ENCODE data around the gene SMIM17.
"Not testable (repeated sequence)": the region's sequence is repeated elsewhere in the genome, so short reads cannot be mapped to it uniquely, and the experiment has no call there.

The SMIM17 gene

DNA sequence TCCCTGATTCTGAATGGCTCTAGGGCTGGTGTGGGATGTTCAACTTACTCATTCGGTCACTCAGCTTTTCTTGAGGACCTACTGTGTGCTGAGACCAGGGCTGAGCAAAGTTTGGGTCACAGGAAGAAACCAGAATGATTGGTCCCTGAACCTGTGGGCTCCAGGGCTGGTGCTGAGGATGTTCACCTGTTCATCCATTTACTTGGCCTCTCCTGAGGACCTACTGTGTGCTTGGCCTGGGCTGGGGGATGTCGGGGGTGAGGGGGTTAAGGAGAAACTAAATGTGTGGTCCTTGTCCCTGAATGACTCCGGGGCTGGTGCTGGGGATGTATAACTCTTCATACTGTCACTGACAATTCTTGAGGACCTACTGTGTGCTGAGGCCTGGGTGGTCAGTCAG, 18.3 kb downstream of the SMIM17 start:
- no peak for DNase-seq

DNA sequence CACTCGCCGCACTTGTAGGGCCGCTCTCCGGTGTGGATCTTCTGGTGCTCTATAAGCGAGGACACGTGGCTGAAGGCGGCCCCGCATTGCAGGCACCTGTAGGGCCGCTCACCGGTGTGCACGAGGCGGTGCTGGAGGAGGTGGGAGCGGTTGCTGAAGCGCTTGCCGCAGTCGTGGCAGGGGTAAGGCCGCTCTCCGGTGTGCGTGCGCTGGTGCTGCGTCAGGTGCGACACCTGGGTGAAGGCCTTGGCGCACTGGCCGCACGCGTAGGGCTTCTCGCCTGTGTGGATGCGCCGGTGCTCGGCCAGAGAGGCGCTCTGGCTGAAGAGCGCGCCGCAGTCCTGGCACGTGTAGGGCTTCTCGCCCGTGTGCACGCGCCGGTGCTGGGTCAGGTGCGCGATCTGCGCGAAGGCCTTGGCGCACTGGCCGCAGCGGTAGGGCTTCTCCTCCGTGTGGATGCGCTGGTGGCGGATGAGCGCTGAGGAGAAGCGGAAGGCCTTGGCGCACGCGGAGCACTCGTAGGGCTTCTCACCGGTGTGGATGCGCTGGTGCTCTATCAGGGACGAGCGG, 21.1 kb downstream of the SMIM17 start:
- DNase-seq: no peak

DNA sequence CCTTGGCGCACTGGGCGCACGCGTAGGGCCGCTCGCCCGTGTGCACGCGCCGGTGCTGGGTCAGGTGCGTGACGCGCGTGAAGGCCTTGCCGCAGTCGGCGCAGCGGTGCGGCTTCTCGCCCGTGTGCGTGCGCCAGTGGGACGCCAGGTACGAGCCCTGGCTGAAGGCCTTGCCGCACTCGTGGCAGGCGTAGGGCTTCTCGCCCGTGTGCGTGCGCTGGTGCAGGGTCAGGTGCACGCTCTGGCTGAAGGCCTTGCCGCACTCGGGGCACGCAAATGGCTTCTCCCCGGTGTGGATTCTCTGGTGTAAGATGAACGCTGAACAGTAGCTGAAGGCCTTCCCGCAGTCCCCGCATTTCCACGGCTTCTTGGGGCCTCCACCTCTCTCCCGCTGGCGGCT, 21.6 kb downstream of the SMIM17 start:
- no peak for DNase-seq

DNA sequence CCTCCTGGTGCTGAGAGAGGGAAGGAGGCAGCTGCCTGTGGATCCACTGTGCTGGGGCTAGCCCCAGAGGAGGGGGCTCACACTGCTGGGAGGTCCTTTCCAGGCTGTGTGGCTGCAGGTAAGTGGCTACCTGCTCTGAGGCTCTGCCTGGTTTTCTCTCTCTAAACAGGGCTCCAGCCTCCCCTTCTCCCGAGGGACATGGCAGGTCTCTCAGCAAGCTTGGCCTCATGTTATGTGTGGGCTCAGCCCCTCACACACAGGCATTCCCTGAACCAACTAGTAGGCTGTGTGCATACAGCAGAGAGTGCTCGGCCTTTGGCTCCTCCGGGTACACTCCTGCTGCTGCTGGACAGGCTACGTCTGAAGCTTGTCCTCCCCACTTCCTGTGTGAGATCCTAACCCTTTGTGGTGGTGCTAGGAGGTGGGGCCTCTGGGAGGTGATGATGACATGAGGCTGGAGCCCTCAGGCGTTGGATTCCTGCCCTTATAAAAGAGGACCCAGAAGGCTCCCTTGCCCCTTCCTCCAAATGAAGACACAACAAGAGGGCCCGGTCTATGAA, 24.4 kb downstream of the SMIM17 start:
- no peak for DNase-seq

DNA sequence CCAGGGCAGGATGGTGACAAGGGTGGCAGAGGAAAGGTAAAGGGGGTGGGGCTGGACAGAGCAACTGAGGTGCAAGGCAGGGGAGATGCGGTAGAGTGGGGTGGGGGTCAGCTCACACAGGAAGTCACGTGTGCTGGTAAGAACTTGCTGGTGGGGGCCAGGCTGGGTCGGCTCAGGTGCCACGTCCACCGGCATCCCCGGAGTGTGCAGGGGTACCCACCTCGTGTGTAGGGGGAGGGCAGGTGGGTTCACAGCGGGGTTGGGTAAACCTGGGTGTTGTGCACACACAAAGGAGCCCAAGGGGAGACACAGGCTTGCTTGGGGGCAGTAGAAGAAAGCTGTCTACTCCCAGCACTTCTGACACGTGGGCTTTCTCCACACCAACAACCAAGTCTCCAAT, 25.7 kb downstream of the SMIM17 start:
- no peak for DNase-seq

DNA sequence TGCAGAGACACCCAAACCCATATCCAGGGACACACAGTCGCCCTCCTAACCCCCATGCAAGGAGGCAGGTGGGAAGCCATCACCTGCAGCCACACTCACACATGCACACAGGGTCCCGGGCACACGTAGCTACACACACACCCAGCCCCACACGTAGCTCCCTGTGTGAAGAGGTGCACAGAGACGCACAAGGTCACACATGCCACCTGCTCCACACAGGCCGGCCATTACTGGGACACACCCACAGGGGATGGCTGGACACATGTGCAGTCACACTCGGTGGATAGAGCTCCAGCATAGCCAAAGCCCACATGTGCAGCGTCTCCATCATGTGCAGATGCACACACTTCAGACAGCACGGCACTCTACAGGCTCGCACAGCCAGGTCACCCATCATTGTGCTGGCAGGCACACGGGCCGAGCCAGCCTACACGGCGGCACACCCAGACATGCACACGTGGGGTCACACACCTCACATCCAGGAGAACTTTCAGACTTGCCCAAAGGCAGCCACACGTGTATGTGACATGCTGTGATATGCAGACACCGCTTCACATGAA, 27.5 kb downstream of the SMIM17 start:
- no peak for DNase-seq

DNA sequence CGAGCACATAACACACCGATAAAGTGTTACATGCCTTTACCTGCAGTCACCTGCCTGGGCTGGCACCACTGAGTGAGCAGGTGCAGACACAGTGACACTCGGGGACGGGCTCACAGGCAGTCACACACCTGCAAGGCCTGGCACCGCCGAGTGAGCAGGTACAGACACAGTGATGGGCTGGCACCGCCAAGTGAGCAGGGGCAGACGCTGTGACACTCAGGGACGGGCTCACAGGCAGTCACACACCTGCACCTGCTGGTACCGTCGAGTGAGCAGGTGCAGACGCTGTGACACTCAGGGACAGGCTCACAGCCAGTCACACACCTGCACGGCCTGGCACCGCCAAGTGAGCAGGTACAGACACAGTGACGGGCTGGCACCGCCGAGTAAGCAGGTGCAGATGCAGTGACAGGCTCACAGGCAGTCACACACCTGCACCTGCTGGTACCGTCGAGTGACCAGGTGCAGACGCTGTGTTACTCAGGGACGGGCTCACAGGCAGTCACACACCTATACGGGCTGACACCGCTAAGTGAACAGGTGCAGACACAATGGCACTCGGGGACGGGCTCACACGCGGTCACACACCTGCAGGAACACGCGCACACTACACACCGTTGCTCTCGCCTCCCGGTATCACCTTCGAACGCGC, 28.1 kb downstream of the SMIM17 start:
- DNase-seq: no peak

DNA sequence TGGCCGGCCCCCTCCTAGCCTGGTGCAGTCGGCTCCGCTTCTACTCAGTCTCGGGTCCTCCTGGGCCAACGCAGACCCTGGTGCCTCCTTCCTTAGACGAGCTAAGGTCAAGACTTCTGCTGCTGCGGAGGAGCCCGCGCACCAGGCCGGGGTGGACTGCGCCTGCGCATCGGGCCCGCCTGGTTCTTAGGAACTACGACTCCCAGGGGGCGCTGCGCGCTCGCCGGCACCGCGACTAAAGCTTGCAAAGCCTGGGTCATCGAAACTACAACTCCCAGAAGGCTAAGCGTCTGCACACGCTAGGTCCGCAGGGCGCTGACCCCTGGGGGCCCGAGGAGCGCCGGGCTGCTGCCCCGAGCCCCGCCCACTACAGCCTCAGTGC, 28.6 kb downstream of the SMIM17 start, which contains the start of gene ZNF835:
ZNF835 (minus strand) TSS at position 145 of the 382 bp plus-strand sequence. CDS start 6,559 bp downstream, outside the sequence.
- DNase-seq: peak; percentile 49 to 73 (median 71)

DNA sequence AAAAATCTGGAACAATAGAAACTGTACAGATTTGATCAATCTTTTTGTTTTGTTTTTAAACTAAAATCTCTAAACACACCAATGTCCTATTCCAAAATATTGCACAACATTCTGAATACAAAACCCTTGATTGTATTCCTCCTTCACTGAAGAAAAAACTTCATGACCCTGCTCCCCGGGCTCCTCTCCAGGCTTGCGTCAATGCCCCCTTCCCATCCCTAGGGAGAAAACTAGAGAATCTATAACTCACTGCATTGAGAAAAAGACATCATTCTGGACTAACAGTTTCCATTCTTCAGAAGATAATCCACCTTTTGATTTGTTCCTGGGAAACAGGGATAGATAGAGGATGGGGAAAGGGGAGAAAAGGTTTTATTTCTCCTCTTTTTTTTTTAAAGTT, 29.7 kb downstream of the SMIM17 start:
- DNase-seq: not testable (repeated sequence)

DNA sequence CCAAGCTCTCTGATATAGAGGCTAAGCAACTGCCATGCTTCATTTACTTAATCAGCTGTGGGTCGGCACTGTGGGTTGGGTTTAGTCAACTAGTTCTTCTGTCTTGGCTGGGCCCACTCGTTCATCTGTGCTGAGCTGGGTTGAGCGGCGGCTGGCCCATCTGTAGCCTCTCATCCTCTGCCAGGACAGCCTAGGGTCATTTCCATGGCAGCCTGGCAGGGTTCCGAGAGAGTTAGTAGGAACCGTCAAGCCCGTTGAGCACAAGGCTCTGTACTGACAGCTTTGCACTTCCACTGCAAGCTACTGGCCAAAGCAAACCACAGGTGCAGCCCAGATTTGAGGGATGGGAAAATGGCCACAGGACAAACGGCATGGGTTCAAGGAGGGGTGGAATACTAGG, 35.2 kb downstream of the SMIM17 start:
- DNase-seq: no peak

DNA sequence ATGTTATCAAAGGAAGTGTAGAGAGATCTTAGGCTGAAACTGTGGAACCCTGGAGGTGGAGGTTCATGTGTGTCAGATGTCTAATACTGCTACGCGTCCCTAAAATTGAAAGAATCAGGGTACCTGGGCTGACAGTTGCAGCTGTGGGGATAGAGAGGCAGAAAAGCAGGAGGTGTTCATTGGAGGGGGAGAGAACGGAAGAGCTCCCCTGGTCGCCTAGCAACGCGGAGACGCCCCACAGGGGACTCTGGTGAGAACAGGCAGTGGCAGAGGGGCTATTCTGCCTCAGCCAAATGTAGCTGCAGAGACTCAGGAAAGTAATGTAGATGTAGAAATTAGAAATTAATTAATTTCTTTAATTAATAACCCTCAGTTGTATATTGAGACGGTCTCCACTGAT, 38.7 kb downstream of the SMIM17 start:
- DNase-seq: no peak

DNA sequence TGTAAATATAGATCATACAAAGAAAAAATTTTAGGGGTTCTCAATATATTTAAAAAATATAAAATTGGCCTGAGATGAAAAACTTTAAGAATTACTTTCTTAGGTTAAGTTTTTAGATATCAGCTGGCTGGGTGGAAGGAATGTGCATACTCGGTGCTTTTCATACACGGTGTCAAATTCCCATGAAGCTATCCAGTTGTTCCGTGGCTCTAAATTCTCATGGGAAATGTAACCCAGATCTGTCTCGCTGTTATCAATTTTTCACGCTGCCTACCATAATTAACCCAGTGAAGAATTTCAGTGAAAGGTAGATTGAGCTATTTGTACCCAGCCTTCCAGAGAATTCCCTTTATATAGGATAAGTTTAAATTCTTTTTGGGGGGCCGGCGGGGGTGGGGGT, 40.2 kb downstream of the SMIM17 start:
- no peak for DNase-seq

DNA sequence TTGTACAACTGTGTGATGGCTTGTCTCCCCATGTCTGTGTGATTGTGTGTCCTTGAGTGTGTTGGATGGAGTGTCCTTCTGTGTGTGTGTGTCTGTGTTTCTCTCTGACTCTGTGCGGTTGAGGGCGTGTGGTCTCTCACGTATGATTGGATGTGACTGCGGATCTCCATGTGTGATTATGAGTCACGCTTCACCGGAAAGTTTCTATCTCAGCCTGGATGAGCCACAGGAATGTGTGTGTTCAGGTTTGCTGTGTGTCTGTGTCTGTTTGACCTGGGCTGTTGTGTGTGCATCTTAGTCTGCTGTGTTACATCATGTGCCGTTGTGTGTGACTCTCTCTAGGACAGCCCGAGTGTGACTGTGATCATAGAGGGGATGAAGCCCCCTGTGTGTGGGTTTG, 44.1 kb downstream of the SMIM17 start:
- DNase-seq: no peak

DNA sequence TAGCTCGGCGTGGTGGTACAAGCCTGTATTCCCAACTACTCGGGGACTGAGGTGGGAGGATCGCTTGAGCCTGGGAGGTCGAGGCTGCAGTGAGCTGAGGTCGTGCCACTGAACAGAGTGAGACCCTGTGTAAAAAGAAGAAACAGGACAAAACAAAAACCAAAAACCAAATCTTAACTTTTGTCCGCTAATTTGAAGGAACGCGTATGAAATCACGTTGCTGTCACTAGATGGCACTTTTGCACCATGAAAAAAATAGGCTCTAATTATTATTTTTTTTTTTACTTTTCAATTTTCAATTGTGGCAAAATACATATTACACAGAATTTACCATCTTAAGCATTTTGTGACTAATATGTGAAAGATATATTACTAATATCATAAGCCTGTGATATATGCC, 46.2 kb downstream of the SMIM17 start:
- no peak for DNase-seq

DNA sequence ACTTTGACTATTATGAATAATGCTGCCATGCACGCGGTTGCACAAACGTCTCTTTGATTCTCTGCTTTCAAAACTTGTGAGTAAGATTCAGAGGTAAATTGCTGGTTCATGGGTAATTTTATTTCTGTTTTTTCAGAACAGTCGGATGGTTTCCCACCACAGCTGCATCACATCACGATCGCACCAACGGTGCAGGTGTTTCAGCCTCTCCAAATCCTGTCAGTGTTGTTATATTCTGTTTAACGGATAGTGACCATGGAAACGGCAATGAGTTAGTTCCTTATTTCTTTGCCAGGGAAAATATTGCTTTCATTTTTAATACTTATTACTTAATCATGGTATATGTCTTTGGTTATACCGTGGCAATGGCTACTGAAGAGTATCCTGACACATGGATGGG, 47.7 kb downstream of the SMIM17 start:
- DNase-seq: no peak

DNA sequence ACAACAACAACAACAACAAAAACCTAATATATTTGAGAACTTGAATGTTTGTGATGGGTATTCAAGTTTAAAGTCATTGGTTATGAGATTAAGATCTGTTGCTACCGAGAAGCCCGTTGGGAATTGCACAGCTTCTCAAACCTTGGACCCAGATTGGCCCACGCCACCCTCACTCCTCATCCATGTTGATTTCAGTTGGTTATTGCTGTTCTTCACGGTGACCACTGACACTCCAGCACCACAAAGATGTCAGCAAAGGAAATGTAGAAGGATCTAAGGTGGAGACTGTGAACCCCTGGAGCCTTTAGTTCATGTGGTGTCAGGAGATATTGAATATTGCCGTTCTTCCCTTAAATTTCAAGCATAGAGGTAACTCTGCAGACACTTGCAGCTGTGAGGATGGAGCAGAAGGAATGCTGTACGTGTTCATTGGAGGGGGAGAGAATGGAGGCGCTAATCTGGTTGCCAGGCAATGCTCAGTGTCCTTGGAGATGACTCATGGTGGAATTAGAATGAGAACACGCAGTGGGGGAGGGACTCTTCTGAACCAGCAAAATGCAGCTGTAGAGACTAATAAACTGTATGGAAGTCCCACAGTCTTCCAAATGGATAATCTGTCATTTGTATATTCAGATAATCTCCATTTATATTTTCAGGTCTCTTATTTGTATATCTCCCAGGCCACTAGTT, 49.4 kb downstream of the SMIM17 start:
- no peak for DNase-seq

DNA sequence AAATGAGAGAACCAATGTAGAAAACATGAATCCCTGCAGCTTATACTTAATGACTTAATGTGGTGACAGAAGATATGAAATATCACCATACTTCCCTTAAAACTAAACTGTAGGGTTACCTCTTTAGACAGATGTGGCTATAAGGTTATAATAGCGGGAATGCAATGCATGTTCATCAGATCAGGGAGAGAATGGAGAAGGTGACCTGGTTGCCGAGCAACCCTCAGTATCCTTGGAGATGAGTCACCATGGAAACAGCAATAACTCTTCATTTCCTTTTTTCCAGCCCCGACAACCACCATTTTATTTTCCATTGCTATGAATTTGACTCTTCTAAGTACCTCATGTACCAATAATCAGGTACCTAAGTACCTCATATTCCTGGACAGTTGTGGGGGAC, 56.6 kb downstream of the SMIM17 start:
- DNase-seq: no peak

DNA sequence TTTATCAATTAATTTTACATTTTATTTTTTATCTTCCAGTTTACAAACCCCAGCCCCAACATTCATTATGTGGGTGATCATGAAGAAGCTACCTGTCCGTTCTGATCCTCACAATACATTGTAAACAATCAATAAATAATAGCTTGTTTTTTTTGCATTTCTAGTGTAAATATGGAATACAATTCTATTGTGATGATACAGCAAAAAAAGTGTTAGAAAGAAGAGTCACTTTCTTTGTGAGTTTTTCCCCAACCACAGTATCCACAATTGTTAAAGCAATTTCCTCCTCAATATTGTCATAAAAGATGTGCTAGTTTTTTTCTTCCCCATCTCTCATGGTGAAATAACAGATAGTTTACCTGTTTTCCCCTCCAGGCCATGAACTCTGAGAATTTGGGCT, 58.9 kb downstream of the SMIM17 start:
- DNase-seq: no peak

DNA sequence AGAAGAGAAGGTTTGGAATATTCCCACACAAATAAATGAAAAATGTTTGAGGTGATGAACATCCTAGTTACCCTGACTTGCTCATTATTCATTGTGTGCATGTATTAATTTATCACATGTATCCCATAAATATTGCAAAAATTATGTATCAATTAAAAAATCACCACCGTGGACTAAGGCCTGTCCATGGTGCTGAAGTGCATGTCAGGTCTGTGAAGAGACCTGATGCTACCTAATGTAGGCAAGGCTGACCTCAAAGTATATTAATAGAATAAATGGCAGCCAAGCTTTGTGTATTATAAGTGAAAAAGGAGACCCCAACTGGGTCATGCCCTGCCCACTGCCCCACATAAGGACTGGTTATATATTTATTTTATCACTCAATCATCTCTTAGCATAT, 63.0 kb downstream of the SMIM17 start:
- no peak for DNase-seq

Data from activated CD4-positive, CD25-positive, alpha-beta regulatory T cell (primary cell).